ENCODE measurements around the gene CP.

CP gene

DNA sequence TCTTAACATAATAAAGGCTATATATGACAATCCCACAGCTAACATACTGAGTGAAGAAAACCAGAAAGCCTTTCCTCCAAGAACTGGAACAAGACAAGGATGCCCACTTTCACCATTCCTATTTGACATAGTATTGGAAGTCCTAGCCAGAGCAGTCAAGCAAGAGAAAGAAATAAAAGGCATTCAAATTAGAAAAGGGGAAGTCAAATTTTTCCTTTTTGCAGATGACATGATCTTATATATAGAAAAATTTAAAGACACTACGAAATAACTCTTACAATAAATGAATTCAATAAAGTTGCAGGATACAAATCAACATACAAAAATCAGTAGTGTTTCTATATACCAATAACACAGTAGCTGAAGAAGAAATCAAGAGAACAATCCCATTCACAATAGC, 42.2 kb upstream of the CP start:
- TF ChIP-seq CTCF (IDR thresholded peaks at IDR 0.05; ENCODE audit: insufficient read depth, low read length, poor library complexity, severe bottlenecking): no peak
- no peak overlapping the region for H3K4me3 ChIP-seq (replicated peaks; ENCODE audit: low read depth, low read length)
- no peaks in the 10 kb centered on the region for H3K27me3 ChIP-seq (replicated peaks; ENCODE audit: control insufficient read depth, insufficient read depth, low read length)
- H3K36me3 ChIP-seq (ENCODE audit: control insufficient read depth, insufficient read depth, low read length): no peaks in the 10 kb centered on the region
- DNase-seq (ENCODE audit: extremely low read depth, insufficient read length): no peak

GRCh38 chr3:149258714-149259113, 37.1 kb upstream of the CP start:
- no peak overlapping the region for H3K4me3 ChIP-seq (replicated peaks; ENCODE audit: low read depth, low read length)
- no peak for DNase-seq (ENCODE audit: extremely low read depth, insufficient read length)
- H3K27me3 ChIP-seq (replicated peaks; ENCODE audit: control insufficient read depth, insufficient read depth, low read length): no peaks in the 10 kb centered on the region
- H3K36me3 ChIP-seq (ENCODE audit: control insufficient read depth, insufficient read depth, low read length): no peaks in the 10 kb centered on the region
- TF ChIP-seq CTCF (IDR thresholded peaks at IDR 0.05; ENCODE audit: insufficient read depth, low read length, poor library complexity, severe bottlenecking): no peak

DNA sequence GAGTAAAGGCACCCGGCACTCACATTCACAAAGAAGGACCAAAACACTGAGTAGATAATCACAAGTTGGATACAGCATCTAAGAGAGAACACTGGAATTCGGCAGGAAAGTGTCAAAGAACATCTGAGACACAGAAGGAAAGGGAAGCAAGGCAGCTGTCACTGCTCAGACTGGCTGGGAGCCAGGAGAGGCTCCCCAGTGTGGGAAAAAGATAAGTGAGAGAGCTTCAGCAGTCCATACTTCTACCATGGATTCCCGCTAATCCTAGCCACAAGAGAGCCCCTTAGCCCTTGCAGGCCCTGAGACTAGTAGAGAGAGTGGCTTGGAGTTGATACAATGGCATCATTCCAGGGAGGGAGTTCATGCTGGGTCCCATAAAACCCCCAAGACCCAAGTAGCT, 36.7 kb upstream of the CP start:
- no peaks in the 10 kb centered on the region for H3K27me3 ChIP-seq (replicated peaks; ENCODE audit: control insufficient read depth, insufficient read depth, low read length)
- H3K4me3 ChIP-seq (replicated peaks; ENCODE audit: low read depth, low read length): no peak overlapping the region
- no peak for TF ChIP-seq CTCF (IDR thresholded peaks at IDR 0.05; ENCODE audit: insufficient read depth, low read length, poor library complexity, severe bottlenecking)
- DNase-seq (ENCODE audit: extremely low read depth, insufficient read length): no peak
- no peaks in the 10 kb centered on the region for H3K36me3 ChIP-seq (ENCODE audit: control insufficient read depth, insufficient read depth, low read length)

GRCh38 chr3:149252272-149252671, 30.6 kb upstream of the CP start:
- DNase-seq (ENCODE audit: extremely low read depth, insufficient read length): no peak
- Histone ChIP-seq H3K4me3 (replicated peaks; ENCODE audit: low read depth, low read length) (no peak overlapping the region), H3K36me3 (ENCODE audit: control insufficient read depth, insufficient read depth, low read length) (no peaks in the 10 kb centered on the region), H3K27me3 (replicated peaks; ENCODE audit: control insufficient read depth, insufficient read depth, low read length) (no peaks in the 10 kb centered on the region)
- no peak for TF ChIP-seq CTCF (IDR thresholded peaks at IDR 0.05; ENCODE audit: insufficient read depth, low read length, poor library complexity, severe bottlenecking)

- Histone ChIP-seq H3K36me3 (ENCODE audit: control insufficient read depth, insufficient read depth, low read length) (no peaks in the 10 kb centered on the region), H3K27me3 (replicated peaks; ENCODE audit: control insufficient read depth, insufficient read depth, low read length) (no peaks in the 10 kb centered on the region), H3K4me3 (replicated peaks; ENCODE audit: low read depth, low read length) (no peak overlapping the region)
- DNase-seq (ENCODE audit: extremely low read depth, insufficient read length): no peak
- no peak for TF ChIP-seq CTCF (IDR thresholded peaks at IDR 0.05; ENCODE audit: insufficient read depth, low read length, poor library complexity, severe bottlenecking)
Measured at GRCh38 chr3:149251186-149251585, 29.6 kb upstream of the CP start.

DNA sequence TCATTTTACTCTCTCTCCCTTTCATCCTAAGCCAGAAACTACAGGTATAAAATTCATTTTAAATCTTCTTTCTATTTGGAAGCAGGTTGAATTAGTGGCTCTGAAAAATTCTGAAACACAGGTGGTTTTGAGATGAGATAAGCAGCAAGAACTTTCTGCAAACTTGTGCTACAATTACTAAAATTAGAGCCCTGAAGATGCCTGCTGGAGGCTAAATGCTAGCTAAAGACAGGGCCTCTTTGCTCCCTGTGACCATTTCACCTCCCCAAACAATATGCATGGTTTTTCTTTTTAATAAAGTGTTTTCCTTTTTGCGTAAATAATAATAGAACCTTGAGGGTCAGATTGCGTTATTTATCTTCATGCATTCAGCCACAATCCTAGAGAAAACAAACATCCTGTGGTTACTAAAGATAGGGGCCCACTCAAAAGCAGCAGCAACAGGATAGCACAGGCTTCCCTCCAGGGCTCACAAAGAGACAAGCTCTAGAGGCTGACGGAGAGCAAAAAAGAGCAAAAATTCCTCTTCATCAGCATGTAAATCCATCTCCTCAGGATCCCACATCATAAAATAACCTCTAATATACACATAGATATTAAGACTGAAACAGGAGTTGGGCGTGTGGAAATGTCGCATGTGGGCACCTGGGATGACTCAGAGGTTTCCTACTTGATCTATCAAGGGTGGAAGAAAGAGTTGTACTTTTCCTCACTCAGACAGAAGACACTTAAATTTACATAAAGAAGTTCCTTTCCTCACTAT, 26.5 kb upstream of the CP start:
- peak; percentile 40 for DNase-seq (ENCODE audit: extremely low read depth, insufficient read length)
- no peak for TF ChIP-seq CTCF (IDR thresholded peaks at IDR 0.05; ENCODE audit: insufficient read depth, low read length, poor library complexity, severe bottlenecking)
- H3K27me3 ChIP-seq (replicated peaks; ENCODE audit: control insufficient read depth, insufficient read depth, low read length): no peaks in the 10 kb centered on the region
- no peaks in the 10 kb centered on the region for H3K36me3 ChIP-seq (ENCODE audit: control insufficient read depth, insufficient read depth, low read length)
- no peak overlapping the region for H3K4me3 ChIP-seq (replicated peaks; ENCODE audit: low read depth, low read length)

Data from GM06990 (cell line).